ENCODE measurements around the gene ACOT6.
"Not testable (repeated sequence)": the region's sequence is repeated elsewhere in the genome, so short reads cannot be mapped to it uniquely, and the experiment has no call there.

The ACOT6 gene

GRCh38 chr14:73612339-73613045 lies at the start of gene ACOT6:
Gene ACOT6, plus strand, starts transcription at chr14:73612517. Its CDS starts 55 bp downstream, at chr14:73612572.
- DNase-seq = peak; percentile 66

GRCh38 chr14:73562696-73563095 lies 49.6 kb upstream of the ACOT6 start:
- not testable (repeated sequence) for DNase-seq

- DNase-seq = not testable (repeated sequence)
These were observed 45.9 kb upstream of the ACOT6 start for GRCh38 chr14:73566431-73566830.

- not testable (repeated sequence) for DNase-seq
These were observed 45.4 kb upstream of the ACOT6 start for GRCh38 chr14:73566935-73567334.

GRCh38 chr14:73567358-73567757 lies 45.0 kb upstream of the ACOT6 start:
- DNase-seq = no peak

GRCh38 chr14:73567951-73568885 lies 44.1 kb upstream of the ACOT6 start:
- peak; percentile 35 for DNase-seq

GRCh38 chr14:73568886-73569184 lies 43.5 kb upstream of the ACOT6 start:
- not testable (repeated sequence) for DNase-seq

GRCh38 chr14:73569185-73569958 lies 42.9 kb upstream of the ACOT6 start, which contains the start of gene ACOT2:
Gene ACOT2, plus strand, starts transcription at chr14:73569213. Its CDS starts 28 bp downstream, at chr14:73569241.
- peak; percentile 92 for DNase-seq

GRCh38 chr14:73570913-73571312 lies 41.4 kb upstream of the ACOT6 start:
- DNase-seq = peak; percentile 17

- not testable (repeated sequence) for DNase-seq
These were observed 39.3 kb upstream of the ACOT6 start for GRCh38 chr14:73573034-73573433.

GRCh38 chr14:73573740-73574139 lies 38.6 kb upstream of the ACOT6 start:
- not testable (repeated sequence) for DNase-seq

GRCh38 chr14:73574251-73574650 lies 38.1 kb upstream of the ACOT6 start:
- DNase-seq = not testable (repeated sequence)

- no peak for DNase-seq
These were observed 35.9 kb upstream of the ACOT6 start for GRCh38 chr14:73576391-73576790.

GRCh38 chr14:73577214-73577613 lies 35.1 kb upstream of the ACOT6 start:
- DNase-seq = not testable (repeated sequence)

GRCh38 chr14:73582102-73582979 lies 30.0 kb upstream of the ACOT6 start:
- not testable (repeated sequence) for DNase-seq

GRCh38 chr14:73588695-73589094 lies 23.6 kb upstream of the ACOT6 start:
- no peak for DNase-seq

- no peak for DNase-seq
These were observed 23.2 kb upstream of the ACOT6 start for GRCh38 chr14:73589116-73589515.

- not testable (repeated sequence) for DNase-seq
These were observed 21.7 kb upstream of the ACOT6 start for GRCh38 chr14:73590673-73591004.

- no peak for DNase-seq
These were observed 20.4 kb upstream of the ACOT6 start, which contains the start of gene ACOT4 for GRCh38 chr14:73591690-73592449. Gene ACOT4, plus strand, starts transcription at chr14:73591873. Its CDS starts 87 bp downstream, at chr14:73591960.

- no peak for DNase-seq
These were observed 17.8 kb upstream of the ACOT6 start for GRCh38 chr14:73594491-73594890.

- DNase-seq = no peak
These were observed 12.8 kb upstream of the ACOT6 start for GRCh38 chr14:73599499-73599898.
